T-helper 9 cell (primary cell): ENCODE data around the gene HELB.

Experiments used
- DNase-seq: peaks from one replicate; pipeline ENCODE4 v3.0.0-alpha.2; 2020
- total RNA-seq, 2 donors: gene quantifications; one replicate each; lab custom pipeline; 2026; lab: John Stamatoyannopoulos, UW

The HELB gene
- total RNA-seq, result 74.4 to 118 reads per million in 2 donors

DNA sequence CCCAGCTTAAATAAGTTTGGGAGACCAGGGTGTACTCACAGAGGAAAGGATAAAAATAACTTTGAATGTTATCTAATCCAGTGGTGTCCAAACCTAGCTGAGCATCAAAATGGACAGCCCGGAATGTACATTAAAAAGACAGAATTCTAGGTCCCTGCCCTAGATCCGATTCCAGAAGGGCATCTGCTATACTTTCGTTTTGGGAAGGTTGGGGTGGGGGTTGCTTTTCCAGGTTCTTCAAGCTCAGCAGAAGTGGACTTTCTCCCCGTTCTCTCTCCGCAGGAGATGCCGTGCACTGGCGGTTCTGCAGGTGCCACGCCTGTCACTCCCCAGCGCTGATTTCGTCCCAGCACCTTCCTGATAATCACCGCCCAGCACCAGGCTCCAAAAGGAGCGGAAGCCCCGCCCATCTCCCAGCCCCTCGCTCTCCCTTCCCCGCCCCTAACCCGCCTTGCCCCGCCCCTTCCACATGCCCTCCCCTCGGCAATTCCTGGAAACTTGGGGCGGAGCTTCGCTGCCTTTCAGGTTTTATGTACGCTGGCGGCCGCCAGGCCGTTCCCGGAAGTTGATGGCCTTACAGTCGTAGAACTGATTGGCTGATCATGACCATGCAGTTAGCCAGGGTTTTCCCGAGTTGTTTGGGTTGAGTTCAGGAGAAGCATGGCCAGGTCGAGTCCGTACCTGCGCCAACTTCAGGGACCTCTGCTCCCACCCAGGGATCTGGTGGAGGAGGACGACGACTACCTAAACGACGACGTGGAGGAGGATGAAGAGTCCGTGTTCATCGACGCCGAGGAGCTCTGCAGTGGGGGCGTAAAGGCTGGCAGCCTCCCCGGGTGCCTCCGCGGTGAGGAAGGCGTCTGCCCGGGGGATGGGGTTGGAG is at the start of gene HELB:
TSS of gene HELB (plus strand) at position 550 of the 883 bp plus-strand sequence. CDS start at position 661, 111 bp downstream.
- DNase-seq, result peak; percentile 98

DNA sequence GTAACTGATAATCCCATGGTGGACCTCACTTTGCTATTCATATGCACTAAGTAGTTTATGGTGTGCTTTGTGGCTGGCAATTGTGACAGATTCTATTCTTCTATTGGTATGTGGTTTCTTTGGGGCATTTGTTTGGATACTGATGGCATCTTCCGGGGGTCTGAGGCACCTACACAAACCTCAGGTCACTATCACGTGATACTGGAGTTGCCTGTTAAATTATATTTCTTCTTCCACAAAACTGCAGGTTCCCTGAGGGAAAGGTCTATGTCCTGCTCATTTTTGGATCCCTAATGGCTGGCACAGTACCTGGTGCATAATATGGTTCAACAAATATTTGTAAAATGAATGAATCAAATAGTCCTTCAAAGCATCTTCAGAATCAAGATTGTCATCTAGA is 49.5 kb upstream of the HELB start:
- DNase-seq, result no peak

DNA sequence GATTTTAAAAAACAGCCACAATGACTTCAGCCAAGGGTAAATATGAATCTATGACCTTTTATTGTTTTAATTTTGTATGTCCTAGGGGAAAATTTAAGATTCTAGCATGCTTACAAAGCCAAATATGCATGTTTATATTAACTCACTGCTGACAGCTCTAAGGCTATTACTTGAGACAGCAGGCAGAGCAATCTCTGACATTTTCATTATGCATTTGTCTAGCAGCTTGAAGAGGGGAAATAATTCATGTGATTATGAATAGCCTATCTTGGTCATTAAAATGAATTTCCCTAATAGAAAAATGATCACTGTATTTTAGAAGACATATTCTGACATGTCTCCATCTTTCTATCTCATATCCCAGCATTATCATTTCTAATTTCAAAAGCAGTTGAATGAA is 46.6 kb upstream of the HELB start:
- no peak for DNase-seq

GRCh38 chr12:66258011-66258410 is 44.3 kb upstream of the HELB start:
- DNase-seq, result no peak

DNA sequence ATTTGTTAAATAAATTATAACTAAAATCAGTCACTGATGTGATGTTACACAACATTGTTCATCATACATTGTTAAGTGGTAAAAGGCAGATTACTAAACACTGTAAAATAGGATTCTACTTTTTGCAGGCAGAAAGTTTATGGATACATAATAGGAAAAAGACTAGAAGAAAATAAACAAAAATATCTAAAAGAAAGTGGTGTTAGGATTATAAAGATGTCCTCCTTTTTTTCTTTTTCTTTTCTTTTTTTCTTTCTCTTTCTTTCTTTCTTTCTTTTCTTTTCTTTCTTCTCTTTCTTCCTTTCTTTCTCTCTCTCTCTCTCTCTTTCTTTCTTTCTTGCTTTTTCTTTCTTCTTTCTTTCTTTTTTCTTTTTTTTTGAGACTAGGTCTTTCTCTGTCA is 39.6 kb upstream of the HELB start:
- DNase-seq, result no peak

- DNase-seq, result no peak
Measured at GRCh38 chr12:66268562-66268961, 33.7 kb upstream of the HELB start.

DNA sequence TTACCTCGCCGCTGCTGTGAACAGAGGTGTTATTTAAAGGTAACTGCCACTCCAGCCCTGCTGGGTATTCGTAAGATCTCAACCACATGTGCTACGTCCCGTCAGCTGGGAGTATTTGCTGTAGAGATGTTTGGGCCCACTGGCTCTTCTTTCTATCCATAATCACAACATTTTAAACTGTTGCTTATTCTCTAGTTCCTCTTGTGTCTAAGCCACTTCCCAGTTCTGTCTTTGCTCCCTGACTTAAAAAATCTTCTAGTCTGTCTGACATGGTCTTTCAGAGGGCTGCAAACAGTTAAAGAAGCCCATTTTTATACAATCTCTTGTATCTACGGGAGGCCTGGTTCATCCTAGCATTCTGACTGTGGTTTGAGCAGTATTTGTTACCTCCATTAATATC is 33.2 kb upstream of the HELB start:
- DNase-seq, result no peak

DNA sequence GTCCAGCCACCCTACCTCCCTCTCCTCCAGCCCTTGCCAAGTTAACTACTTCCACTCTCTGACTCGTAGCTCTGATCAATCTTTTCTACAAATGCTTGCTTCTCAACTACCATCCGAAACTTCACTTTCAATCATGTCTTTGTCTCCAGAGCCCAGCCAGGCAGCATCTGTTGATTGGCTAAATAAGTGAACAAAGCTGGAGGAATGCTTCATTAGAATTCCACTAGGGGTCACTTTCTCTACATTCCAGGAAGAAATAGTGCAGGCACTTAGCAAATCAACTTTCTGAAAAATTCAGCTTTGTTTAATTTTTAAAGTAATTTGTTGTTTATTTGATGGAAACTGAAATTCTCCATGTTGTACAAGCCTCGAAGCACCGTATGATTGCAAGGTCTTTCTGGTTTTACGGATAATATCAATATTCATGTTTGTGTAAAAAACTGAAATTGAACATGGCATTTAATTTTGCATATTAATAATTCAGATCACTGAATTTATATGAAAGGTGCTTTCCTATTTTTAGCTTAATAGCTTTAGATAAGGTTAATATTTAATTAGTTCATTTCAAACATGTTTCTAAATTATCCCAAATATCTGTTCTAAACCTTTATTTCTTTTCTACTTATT is 32.4 kb upstream of the HELB start:
- no peak for DNase-seq

- DNase-seq, result no peak
Measured at GRCh38 chr12:66270613-66271012, 31.7 kb upstream of the HELB start.

DNA sequence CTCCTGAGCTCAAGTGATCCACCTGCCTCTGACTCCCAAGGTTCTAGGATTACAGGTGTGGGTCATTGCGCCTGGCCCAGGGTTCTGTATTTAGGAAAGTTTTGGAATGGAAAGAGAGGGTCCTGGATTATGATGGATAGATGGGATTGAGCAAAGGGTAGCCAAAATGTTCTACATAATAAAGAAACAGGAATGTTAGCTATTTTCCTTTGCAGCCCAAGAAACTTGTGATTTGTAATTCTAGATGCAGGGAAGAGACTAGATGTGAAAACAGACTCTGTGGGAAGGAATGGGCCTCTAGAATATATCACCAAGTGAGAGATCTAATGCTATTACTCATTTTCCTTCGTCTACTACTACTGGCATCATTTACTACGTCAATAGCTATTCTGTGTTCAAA is 29.6 kb upstream of the HELB start:
- DNase-seq, result no peak

DNA sequence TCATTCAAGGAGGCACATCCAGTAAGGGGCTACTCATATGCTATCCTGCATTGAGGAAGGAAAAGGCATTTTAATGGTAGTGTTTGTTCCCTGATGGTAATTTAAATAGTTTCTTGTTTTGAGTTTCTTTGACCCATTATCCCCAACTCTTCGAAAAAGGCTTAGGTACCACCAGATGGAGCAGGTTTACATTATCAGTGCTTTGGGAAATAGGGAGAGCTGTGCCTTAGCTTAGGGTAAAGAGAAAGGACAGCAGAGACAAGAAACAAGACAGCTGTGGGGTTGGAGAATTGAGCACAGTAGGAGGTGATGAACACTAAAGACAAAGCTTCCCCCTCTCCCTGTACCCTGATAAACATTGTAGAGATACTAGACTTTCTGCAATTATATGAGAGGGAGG is 29.1 kb upstream of the HELB start:
- no peak for DNase-seq

DNA sequence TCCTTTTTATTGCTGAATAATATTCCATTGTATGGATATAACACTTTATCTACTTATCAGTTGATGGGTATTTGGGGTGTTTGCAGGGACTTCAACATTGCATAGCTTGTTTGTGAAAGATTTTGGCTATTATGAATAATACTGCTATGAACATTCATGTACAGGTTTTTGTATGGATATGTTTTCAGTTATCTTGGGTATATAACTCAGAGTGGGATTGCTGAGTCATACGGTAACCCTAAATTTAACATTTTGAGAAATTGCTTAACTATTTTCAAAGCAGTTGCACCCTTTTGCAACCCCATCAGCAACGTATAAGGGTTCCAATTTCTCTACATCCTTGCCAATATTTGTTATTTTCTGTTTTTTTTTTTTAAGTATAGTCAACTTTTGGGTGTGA is 27.3 kb upstream of the HELB start:
- DNase-seq, result no peak

DNA sequence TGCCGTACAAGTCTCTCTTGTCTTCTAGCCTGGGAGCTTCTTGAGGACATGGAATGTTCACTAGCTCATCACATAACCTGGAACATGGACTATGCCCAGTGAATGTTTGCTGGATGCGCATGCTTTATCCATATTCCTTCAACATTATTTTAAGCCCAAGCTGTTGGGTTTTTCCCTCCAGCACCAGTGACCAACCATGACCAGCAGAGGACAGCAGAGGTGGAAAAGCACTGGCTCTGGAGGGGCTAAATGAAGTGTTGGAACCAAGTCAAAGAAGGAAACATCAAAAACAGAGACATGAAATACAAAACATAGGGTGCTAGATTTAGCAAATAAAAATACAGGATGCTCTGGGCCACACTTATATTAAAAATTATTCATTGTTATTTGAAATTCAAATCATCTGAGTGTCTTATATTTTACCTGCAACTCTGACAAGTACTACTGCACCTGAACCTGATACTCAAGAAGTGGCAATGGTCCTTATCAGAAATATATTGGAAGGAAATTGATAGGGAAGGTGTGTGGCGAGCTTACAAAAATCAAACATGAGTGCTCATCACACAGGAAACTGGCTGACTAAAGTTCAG is 23.1 kb upstream of the HELB start:
- peak; percentile 29 for DNase-seq

GRCh38 chr12:66280561-66280960 is 21.7 kb upstream of the HELB start:
- no peak for DNase-seq

DNA sequence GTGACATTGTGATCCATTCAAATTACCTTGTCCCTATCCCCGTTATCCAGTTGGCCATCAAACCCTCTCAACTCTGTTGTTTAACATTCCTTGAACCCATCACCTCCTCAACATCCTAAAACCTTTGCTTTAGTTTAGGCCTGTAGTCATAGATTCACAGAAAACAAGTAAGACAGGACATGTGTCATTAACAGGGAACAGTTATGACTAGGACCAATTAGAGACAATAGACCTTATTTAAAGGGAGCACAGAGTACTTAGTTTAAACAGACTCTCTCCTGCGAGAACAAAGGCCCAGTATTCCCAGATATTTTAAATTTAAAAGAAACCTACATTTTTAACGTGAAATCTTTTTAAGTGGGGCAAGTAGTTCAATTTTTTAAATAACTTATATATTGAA is 20.0 kb upstream of the HELB start:
- no peak for DNase-seq

- no peak for DNase-seq
Measured at GRCh38 chr12:66287275-66287674, 15.0 kb upstream of the HELB start.

- DNase-seq, result peak; percentile 29
Measured at GRCh38 chr12:66288121-66288520, 14.2 kb upstream of the HELB start.

GRCh38 chr12:66289485-66289884 is 12.8 kb upstream of the HELB start:
- no peak for DNase-seq

DNA sequence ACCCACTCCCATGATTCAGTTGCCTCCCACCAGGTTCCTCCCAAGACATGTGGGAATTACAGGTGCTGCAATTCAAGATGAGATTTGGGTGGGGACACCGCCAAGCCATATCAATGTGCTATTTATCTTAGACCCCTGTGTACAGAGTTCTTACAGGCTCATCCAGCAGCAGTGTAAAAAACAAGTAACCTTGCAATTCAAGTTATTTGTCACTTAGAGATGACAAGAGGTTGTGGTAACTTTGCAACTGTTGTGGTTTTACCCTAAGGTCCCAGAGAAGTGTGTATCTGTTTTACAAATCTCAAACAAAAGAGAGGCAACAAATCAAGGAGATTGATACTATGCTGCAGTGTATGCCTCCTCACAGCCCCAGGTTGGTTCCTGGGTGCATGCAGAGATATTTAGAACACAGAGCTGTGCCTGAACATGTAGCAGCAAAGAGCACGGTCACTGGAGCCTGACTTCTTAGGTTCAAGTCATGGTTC is 11.5 kb upstream of the HELB start:
- no peak for DNase-seq

- DNase-seq, result no peak
Measured at GRCh38 chr12:66296176-66296683, 6.1 kb upstream of the HELB start.

GRCh38 chr12:66297080-66297479 is 5.2 kb upstream of the HELB start:
- DNase-seq, result no peak

GRCh38 chr12:66297923-66298322 is 4.4 kb upstream of the HELB start:
- no peak for DNase-seq

DNA sequence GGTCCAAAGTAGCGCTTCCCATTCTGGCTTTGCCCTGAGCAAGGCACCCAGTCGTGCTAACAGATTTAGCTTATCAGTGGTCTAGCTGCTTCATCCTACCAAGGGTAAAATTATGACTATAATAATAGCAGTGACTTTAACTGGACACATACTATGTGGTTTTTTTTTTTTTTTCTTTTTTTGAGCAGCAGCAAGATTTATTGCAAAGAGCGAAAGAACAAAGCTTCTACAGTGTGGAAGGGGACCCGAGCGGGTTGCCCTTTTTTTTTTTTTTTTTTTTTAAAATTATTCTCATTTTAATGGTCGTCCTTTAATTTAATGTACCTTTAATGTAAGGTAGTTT is 505 bp downstream of the HELB start:
- DNase-seq, result no peak
